K562 (cell line): ENCODE data around the gene ANKRD61. TPM values are rescaled to one million over a fixed set of nuclear protein-coding genes. Genes with fewer than 3 reads are reported as not detected.
A peak's percentile ranks its signal among the peaks of the same experiment; 100 is the strongest.

Experiments used
- DMBX1 ChIP-seq: fragments of 250-450 bp; sonication (Bioruptor Pico); IDR thresholded peaks from 2 replicates; pipeline ENCODE4 v1.8.0; 2022; ENCODE audit warnings: inconsistent platforms, mild to moderate bottlenecking, moderate library complexity, borderline replicate concordance
- MEF2D ChIP-seq: conservative IDR thresholded peaks from 2 replicates; pipeline ENCODE4 v1.6.1; 2016; ENCODE audit warnings: low read depth, missing genetic modification characterization, missing compliant biosample characterization
- NUFIP1 ChIP-seq: fragments of 450-650 bp; IDR thresholded peaks from 2 replicates; pipeline ENCODE4 v1.6.1; 2018; ENCODE audit not compliant: partially characterized antibody
- SMARCE1 ChIP-seq: fragments of 450-650 bp; IDR thresholded peaks from 2 replicates; pipeline ENCODE4 v1.7.1; 2016; ENCODE audit warnings: mild to moderate bottlenecking
- SOX6 ChIP-seq: fragments of 450-650 bp; IDR thresholded peaks from 2 replicates; pipeline ENCODE4 v1.6.1; 2014; ENCODE audit warnings: mild to moderate bottlenecking
- XRCC3 ChIP-seq: fragments of 450-650 bp; IDR thresholded peaks from 2 replicates; pipeline ENCODE4 v1.6.1; 2017; ENCODE audit warnings: mild to moderate bottlenecking, moderate library complexity
- ZNF589 ChIP-seq: fragments of 200-800 bp; sonication (Bioruptor generic); IDR thresholded peaks from 2 replicates; pipeline ENCODE4 v1.6.1; 2016; ENCODE audit warnings: low read depth, missing genetic modification characterization, missing compliant biosample characterization
- ZNF644 ChIP-seq: fragments of 200-800 bp; sonication (Bioruptor generic); IDR thresholded peaks from 2 replicates; pipeline ENCODE4 v1.6.1; 2016; ENCODE audit warnings: low read depth, missing genetic modification characterization, missing compliant biosample characterization
- polyA plus RNA-seq, 8 experiments: library from polyadenylated mRNA; depleted of rRNA in 4 of 8; stranded (reverse) in 5 of 8; unstranded in 3 of 8; fragments of >200 nt; fragmentation: Nextera tagmentation in 2 of 8; fragmentation: Illumina TruSeq in 1 of 8; extraction: Ambion mirVana in 2 of 8; extraction: Trizol in 1 of 8; gene quantifications; 2 replicates each; pipeline versions ENCODE4 v1.2.1 to v1.2.3, GENCODE V29; 2011 to 2014; ENCODE audit warnings: inconsistent platforms in 1 of 8, missing spikeins in 1 of 8
- total RNA-seq, 7 experiments: library from RNA; depleted of rRNA in 6 of 7; stranded (reverse); fragments of >200 nt in 6 of 7; fragmentation: Illumina TruSeq in 2 of 7; extraction: Trizol in 2 of 7; gene quantifications; 2 replicates each; pipeline versions ENCODE4 v1.2.1 to v1.2.3, GENCODE V29; 2011 to 2021; ENCODE audit warnings: low replicate concordance in 1 of 7
- TF ChIP-seq, protein P1 (sequence below): fragments of 450-650 bp; formaldehyde crosslinking; IDR thresholded peaks from 2 replicates; pipeline ENCODE4 v1.4.0; 2022; ENCODE audit warnings: missing genetic modification characterization
- TF ChIP-seq, protein P2 (sequence below), 2 experiments: fragments of 200-800 bp in 1 of 2; sonication (Bioruptor generic) in 1 of 2; sonication (generic) in 1 of 2; formaldehyde crosslinking in 1 of 2; IDR thresholded peaks in 1 of 2; conservative IDR thresholded peaks in 1 of 2; 2 replicates each; pipeline versions ENCODE4 v1.5.0 to v1.6.1; 2016 to 2020; ENCODE audit warnings: missing compliant biosample characterization in 1 of 2, missing genetic modification characterization in 1 of 2, missing genetic modification reagents in 1 of 2
- TF ChIP-seq, protein P3 (sequence below), 2 experiments: fragments of 450-650 bp; IDR thresholded peaks; 2 replicates each; pipeline ENCODE4 v1.6.1; 2018; ENCODE audit warnings: mild to moderate bottlenecking in 2 of 2, low read depth in 1 of 2; ENCODE audit not compliant: partially characterized antibody in 2 of 2
- TF ChIP-seq, protein P4 (sequence below): fragments of 250-450 bp; sonication (Bioruptor Pico); IDR thresholded peaks from 2 replicates; pipeline ENCODE4 v1.8.0; 2022; ENCODE audit warnings: moderate library complexity, mild to moderate bottlenecking, inconsistent platforms
- TF ChIP-seq, protein P5 (sequence below): fragments of 250-450 bp; sonication (Bioruptor Pico); IDR thresholded peaks from 2 replicates; pipeline ENCODE4 v1.4.0; 2020
- TF ChIP-seq, protein P6 (sequence below): fragments of 200-800 bp; sonication (Bioruptor generic); IDR thresholded peaks from 2 replicates; pipeline ENCODE4 v1.6.1; 2017; ENCODE audit warnings: missing genetic modification characterization, missing compliant biosample characterization

Gene ANKRD61
- total and polyA plus RNA-seq, 9 of the 15 experiments (the other 6 are each of a cell fraction or from before 2014, with no cell fraction given) = 0.08 to 0.11 (median 0.09) TPM; not detected in 5

DNA sequence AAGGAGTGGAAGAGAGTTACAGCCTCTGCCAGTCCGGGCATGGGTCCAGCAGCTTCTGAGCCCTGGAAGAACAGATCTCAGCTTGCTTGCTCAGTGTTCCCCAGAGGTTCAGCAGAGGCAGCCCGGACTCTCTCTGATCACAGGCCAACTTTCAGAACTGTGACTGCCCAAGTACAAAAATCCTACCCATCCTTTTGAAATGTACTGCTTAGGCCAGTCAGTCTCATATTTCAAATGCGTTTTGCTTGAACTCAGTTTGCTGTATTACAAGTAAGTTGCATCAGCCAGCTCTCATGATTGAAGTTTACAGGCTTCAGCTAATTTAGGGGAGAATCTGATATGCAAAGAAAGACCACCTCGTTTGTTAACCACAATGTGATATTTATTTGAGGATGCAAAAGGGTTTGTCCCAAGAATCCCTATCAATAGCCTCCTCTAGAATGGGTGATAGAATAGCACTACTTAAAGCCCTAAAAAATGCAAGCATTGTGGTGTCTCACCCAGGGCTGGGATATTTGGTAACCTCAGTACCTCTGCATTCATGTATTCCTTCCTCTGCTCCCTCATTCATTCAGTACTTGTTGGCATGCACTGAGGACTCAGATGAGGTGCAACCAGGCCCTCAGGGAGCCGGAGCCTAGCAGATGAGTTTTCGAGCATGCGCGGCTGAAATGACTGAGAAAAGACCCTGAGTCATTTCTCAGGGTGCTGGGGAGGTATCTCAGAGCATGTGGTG lies 15.1 kb upstream of the ANKRD61 start (continued):
- TF ChIP-seq, protein P1, sequence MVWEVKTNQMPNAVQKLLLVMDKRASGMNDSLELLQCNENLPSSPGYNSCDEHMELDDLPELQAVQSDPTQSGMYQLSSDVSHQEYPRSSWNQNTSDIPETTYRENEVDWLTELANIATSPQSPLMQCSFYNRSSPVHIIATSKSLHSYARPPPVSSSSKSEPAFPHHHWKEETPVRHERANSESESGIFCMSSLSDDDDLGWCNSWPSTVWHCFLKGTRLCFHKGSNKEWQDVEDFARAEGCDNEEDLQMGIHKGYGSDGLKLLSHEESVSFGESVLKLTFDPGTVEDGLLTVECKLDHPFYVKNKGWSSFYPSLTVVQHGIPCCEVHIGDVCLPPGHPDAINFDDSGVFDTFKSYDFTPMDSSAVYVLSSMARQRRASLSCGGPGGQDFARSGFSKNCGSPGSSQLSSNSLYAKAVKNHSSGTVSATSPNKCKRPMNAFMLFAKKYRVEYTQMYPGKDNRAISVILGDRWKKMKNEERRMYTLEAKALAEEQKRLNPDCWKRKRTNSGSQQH (CRISPR knock-in tag) = no peak
- TF ChIP-seq NUFIP1 (no peak), SOX6 (peak; percentile 57; the same call in 1 of the 2 replicates), MEF2D (tag) (peak; percentile 50; the same call in 1 of the 2 replicates), XRCC3 (no peak), ZNF644 (peak; percentile 68), ZNF589 (CRISPR knock-in tag) (peak; percentile 82), SMARCE1 (peak; percentile 53; the same call in 1 of the 2 replicates), DMBX1 (CRISPR knock-in tag) (peak; percentile 78)
- TF ChIP-seq, protein P2, sequence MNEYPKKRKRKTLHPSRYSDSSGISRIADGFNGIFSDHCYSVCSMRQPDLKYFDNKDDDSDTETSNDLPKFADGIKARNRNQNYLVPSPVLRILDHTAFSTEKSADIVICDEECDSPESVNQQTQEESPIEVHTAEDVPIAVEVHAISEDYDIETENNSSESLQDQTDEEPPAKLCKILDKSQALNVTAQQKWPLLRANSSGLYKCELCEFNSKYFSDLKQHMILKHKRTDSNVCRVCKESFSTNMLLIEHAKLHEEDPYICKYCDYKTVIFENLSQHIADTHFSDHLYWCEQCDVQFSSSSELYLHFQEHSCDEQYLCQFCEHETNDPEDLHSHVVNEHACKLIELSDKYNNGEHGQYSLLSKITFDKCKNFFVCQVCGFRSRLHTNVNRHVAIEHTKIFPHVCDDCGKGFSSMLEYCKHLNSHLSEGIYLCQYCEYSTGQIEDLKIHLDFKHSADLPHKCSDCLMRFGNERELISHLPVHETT (CRISPR knock-in tag; conservative IDR thresholded peaks at IDR 0.05 in 1 of 2, IDR thresholded peaks at IDR 0.05 in 1 of 2) = no peak
- TF ChIP-seq, protein P3, sequence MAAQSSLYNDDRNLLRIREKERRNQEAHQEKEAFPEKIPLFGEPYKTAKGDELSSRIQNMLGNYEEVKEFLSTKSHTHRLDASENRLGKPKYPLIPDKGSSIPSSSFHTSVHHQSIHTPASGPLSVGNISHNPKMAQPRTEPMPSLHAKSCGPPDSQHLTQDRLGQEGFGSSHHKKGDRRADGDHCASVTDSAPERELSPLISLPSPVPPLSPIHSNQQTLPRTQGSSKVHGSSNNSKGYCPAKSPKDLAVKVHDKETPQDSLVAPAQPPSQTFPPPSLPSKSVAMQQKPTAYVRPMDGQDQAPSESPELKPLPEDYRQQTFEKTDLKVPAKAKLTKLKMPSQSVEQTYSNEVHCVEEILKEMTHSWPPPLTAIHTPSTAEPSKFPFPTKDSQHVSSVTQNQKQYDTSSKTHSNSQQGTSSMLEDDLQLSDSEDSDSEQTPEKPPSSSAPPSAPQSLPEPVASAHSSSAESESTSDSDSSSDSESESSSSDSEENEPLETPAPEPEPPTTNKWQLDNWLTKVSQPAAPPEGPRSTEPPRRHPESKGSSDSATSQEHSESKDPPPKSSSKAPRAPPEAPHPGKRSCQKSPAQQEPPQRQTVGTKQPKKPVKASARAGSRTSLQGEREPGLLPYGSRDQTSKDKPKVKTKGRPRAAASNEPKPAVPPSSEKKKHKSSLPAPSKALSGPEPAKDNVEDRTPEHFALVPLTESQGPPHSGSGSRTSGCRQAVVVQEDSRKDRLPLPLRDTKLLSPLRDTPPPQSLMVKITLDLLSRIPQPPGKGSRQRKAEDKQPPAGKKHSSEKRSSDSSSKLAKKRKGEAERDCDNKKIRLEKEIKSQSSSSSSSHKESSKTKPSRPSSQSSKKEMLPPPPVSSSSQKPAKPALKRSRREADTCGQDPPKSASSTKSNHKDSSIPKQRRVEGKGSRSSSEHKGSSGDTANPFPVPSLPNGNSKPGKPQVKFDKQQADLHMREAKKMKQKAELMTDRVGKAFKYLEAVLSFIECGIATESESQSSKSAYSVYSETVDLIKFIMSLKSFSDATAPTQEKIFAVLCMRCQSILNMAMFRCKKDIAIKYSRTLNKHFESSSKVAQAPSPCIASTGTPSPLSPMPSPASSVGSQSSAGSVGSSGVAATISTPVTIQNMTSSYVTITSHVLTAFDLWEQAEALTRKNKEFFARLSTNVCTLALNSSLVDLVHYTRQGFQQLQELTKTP (IDR thresholded peaks at IDR 0.05; ENCODE audit: low read depth in 1 of 2, partially characterized antibody in 2 of 2) = peak in 1 of 2 experiments; percentile 41
- TF ChIP-seq, protein P4, sequence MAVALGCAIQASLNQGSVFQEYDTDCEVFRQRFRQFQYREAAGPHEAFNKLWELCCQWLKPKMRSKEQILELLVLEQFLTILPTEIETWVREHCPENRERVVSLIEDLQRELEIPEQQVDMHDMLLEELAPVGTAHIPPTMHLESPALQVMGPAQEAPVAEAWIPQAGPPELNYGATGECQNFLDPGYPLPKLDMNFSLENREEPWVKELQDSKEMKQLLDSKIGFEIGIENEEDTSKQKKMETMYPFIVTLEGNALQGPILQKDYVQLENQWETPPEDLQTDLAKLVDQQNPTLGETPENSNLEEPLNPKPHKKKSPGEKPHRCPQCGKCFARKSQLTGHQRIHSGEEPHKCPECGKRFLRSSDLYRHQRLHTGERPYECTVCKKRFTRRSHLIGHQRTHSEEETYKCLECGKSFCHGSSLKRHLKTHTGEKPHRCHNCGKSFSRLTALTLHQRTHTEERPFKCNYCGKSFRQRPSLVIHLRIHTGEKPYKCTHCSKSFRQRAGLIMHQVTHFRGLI (CRISPR knock-in tag) = 0 out of 2 replicates have a peak, but pooled peaks have one; percentile 49
- TF ChIP-seq, protein P5, sequence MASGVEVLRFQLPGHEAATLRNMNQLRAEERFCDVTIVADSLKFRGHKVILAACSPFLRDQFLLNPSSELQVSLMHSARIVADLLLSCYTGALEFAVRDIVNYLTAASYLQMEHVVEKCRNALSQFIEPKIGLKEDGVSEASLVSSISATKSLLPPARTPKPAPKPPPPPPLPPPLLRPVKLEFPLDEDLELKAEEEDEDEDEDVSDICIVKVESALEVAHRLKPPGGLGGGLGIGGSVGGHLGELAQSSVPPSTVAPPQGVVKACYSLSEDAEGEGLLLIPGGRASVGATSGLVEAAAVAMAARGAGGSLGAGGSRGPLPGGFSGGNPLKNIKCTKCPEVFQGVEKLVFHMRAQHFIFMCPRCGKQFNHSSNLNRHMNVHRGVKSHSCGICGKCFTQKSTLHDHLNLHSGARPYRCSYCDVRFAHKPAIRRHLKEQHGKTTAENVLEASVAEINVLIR (CRISPR knock-in tag) = peak; percentile 44; the same call in 1 of the 2 replicates
- TF ChIP-seq, protein P6, sequence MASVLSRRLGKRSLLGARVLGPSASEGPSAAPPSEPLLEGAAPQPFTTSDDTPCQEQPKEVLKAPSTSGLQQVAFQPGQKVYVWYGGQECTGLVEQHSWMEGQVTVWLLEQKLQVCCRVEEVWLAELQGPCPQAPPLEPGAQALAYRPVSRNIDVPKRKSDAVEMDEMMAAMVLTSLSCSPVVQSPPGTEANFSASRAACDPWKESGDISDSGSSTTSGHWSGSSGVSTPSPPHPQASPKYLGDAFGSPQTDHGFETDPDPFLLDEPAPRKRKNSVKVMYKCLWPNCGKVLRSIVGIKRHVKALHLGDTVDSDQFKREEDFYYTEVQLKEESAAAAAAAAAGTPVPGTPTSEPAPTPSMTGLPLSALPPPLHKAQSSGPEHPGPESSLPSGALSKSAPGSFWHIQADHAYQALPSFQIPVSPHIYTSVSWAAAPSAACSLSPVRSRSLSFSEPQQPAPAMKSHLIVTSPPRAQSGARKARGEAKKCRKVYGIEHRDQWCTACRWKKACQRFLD = peak; percentile 89
